GM23338 (cell line): ENCODE results near the gene ANKRD60. TPM values are rescaled to one million over a fixed set of nuclear protein-coding genes. Genes with fewer than 3 reads are reported as not detected.

Experiments
- ATAC-seq: fragments of 200-7000 bp; cut with Tn5 transposase; 3 replicates; pipeline ENCODE4 v1.9.1; 2020
- DNase-seq: peaks from one replicate; pipeline ENCODE4 v3.0.0-alpha.2; 2015; ENCODE audit warnings: low spot score
- H2AFZ ChIP-seq: fragments of 200-600 bp; sonication (generic); 2 replicates; pipeline ENCODE4 v1.8.0; 2016; ENCODE audit warnings: antibody characterized with exemption, mild to moderate bottlenecking, moderate library complexity
- H3F3A ChIP-seq: fragments of 200-600 bp; sonication (generic); replicated peaks from 2 replicates; pipeline ENCODE4 v1.8.0; 2017; ENCODE audit warnings: antibody characterized with exemption, mixed run types, low read depth
- H3K27ac ChIP-seq: fragments of 200-600 bp; sonication (generic); 2 replicates; pipeline ENCODE4 v1.6.1; 2016; ENCODE audit warnings: low read depth
- H3K27me3 ChIP-seq: fragments of 200-600 bp; sonication (generic); 2 replicates; pipeline ENCODE4 v1.8.0; 2016; ENCODE audit warnings: mild to moderate bottlenecking, mixed run types, moderate library complexity; ENCODE audit not compliant: insufficient read depth
- H3K36me3 ChIP-seq: fragments of 200-600 bp; sonication (generic); 2 replicates; pipeline ENCODE4 v1.8.0; 2016; ENCODE audit warnings: mild to moderate bottlenecking; ENCODE audit not compliant: insufficient read depth
- H3K4me1 ChIP-seq: fragments of 200-600 bp; sonication (generic); 2 replicates; pipeline ENCODE4 v1.8.0; 2016; ENCODE audit warnings: mild to moderate bottlenecking, moderate library complexity; ENCODE audit not compliant: insufficient read depth
- H3K4me2 ChIP-seq: fragments of 200-600 bp; sonication (generic); 2 replicates; pipeline ENCODE4 v1.7.1; 2017; ENCODE audit warnings: mixed run types
- H3K4me3 ChIP-seq: fragments of 200-600 bp; sonication (generic); 2 replicates; pipeline ENCODE4 v1.6.1; 2016; ENCODE audit warnings: mixed run types
- H3K79me2 ChIP-seq: fragments of 200-600 bp; sonication (generic); replicated peaks from 2 replicates; pipeline ENCODE4 v1.8.0; 2017; ENCODE audit warnings: mild to moderate bottlenecking; ENCODE audit not compliant: insufficient read depth
- H3K9me2 ChIP-seq: fragments of 200-600 bp; sonication (generic); 2 replicates; pipeline ENCODE4 v1.8.0; 2017; ENCODE audit not compliant: insufficient read depth
- H4K20me1 ChIP-seq: fragments of 200-600 bp; sonication (generic); replicated peaks from 2 replicates; pipeline ENCODE4 v1.8.0; 2017; ENCODE audit warnings: mild to moderate bottlenecking; ENCODE audit not compliant: insufficient read depth
- H3K27ac Mint-ChIP-seq: 2 replicates; pipeline ENCODE4 v1.8.0; 2020; ENCODE audit warnings: inconsistent platforms, mild to moderate bottlenecking, moderate library complexity, mixed read lengths
- H3K27me3 Mint-ChIP-seq: 3 replicates; pipeline ENCODE4 v1.8.0; 2022; ENCODE audit warnings: low read depth, mild to moderate bottlenecking, moderate library complexity, mixed read lengths, inconsistent platforms; ENCODE audit not compliant: insufficient read depth, poor library complexity
- H3K36me3 Mint-ChIP-seq: 3 replicates; pipeline ENCODE4 v1.8.0; 2021; ENCODE audit warnings: low read depth, mild to moderate bottlenecking, inconsistent platforms, moderate library complexity, mixed read lengths
- H3K4me1 Mint-ChIP-seq: 3 replicates; pipeline ENCODE4 v1.8.0; 2020; ENCODE audit warnings: mild to moderate bottlenecking, inconsistent platforms, mixed read lengths
- H3K4me3 Mint-ChIP-seq: 3 replicates; pipeline ENCODE4 v1.8.0; 2021; ENCODE audit warnings: moderate library complexity, mild to moderate bottlenecking, inconsistent platforms, mixed read lengths
- H3K9me3 Mint-ChIP-seq: 3 replicates; pipeline ENCODE4 v1.8.0; 2020; ENCODE audit warnings: moderate library complexity, mild to moderate bottlenecking, inconsistent platforms, mixed read lengths
- CREB1 ChIP-seq: fragments of 250-450 bp; sonication (Bioruptor Pico); IDR thresholded peaks from 2 replicates; pipeline ENCODE4 v1.5.0; 2020; ENCODE audit warnings: low read depth, mild to moderate bottlenecking, moderate library complexity
- CTCF ChIP-seq, 2 experiments: fragments of 200-600 bp in 1 of 2; sonication (generic) in 1 of 2; conservative IDR thresholded peaks; 2 replicates each; pipeline versions ENCODE4 v1.5.1 to v1.6.1; 2016 to 2017; ENCODE audit warnings: antibody characterized with exemption in 2 of 2, low read depth in 2 of 2, mild to moderate bottlenecking in 2 of 2, moderate library complexity in 1 of 2
- ETS1 ChIP-seq: IDR thresholded peaks from 2 replicates; pipeline ENCODE4 v1.6.1; 2016; ENCODE audit warnings: antibody characterized with exemption
- EZH2 ChIP-seq: fragments of 200-600 bp; sonication (generic); IDR thresholded peaks from one replicate; pipeline ENCODE4 v1.8.0; 2017; ENCODE audit warnings: antibody characterized with exemption, mild to moderate bottlenecking, low read depth; ENCODE audit not compliant: unreplicated experiment
- EZH2phosphoT487 ChIP-seq: fragments of 200-600 bp; sonication (generic); IDR thresholded peaks from one replicate; pipeline ENCODE4 v1.8.1; 2018; ENCODE audit warnings: antibody characterized with exemption; ENCODE audit not compliant: unreplicated experiment
- JUNB ChIP-seq: IDR thresholded peaks from one replicate; pipeline ENCODE4 v1.6.1; 2016; ENCODE audit warnings: antibody characterized with exemption; ENCODE audit not compliant: unreplicated experiment
- NANOG ChIP-seq: IDR thresholded peaks from 2 replicates; pipeline ENCODE4 v1.6.1; 2016; ENCODE audit warnings: antibody characterized with exemption, borderline replicate concordance
- POLR2AphosphoS5 ChIP-seq: IDR thresholded peaks from 2 replicates; pipeline ENCODE4 v1.6.1; 2016; ENCODE audit warnings: antibody characterized with exemption, low read depth
- STAT1 ChIP-seq: IDR thresholded peaks from one replicate; pipeline ENCODE4 v1.6.1; 2016; ENCODE audit warnings: antibody characterized with exemption; ENCODE audit not compliant: unreplicated experiment
- ZNF331 ChIP-seq: fragments of 250-450 bp; sonication (Bioruptor Pico); IDR thresholded peaks from 2 replicates; pipeline ENCODE4 v1.5.0; 2020; ENCODE audit warnings: low read depth, mild to moderate bottlenecking, moderate library complexity
- polyA plus RNA-seq: library from polyadenylated mRNA; unstranded; fragments of >200 nt; fragmentation: Nextera tagmentation; extraction: Ambion mirVana; gene quantifications from 2 replicates; pipeline ENCODE4 v1.2.1, GENCODE V29; 2016
- total RNA-seq: library from RNA; depleted of rRNA; stranded (reverse); fragments of >200 nt; shearing (Covaris generic); gene quantifications from 2 replicates; pipeline ENCODE4 v1.2.3, GENCODE V29; 2014

ANKRD60 gene
- total and polyA plus RNA-seq, 2 experiments from 2014 or later = not detected

DNA sequence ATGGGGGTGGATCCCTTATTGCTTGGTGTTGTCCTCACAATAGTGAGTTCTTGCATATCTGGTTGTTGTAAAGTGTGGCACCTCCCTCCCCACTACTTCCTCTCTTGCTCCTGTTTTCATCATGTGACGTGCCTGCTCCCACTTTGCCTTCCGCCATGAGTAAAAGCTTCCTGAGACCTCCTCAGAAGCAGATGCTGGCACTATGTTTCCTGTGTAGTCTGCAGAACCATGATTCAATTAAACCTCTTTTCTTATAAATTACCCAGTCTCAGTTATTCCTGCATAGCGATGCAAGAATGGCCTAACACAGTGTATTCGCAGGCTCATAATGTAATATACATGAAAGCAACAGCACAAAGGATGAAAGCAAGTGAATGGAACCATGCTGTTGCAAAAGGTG lies 28.4 kb upstream of the ANKRD60 start:
- H3K79me2 ChIP-seq = peaks cover 18% of the 10 kb centered on the region; the same call in 1 of the 2 replicates

DNA sequence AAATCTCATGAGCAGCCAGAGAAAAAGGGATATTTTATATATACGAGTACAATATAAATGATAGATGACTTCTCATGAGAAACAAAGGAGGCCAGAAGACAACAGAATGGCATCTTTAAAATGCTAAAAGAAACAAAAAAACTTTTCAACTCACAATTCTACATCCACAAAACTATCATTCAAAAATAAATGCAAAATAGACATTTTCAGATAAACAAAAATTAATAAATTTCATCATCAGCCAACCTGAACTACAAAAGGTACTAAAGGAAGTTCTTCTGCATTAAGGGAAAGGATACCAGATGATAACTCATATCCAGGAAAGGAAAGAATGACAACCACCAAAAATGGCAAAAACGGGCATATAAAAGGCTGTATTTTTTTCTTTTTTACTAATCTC lies 27.9 kb upstream of the ANKRD60 start:
- DNase-seq (no peak), ATAC-seq (no peak)
- peaks cover 4% of the 10 kb centered on the region; the same call in 2 of the 3 replicates for H3K36me3 Mint-ChIP-seq
- H3K9me3 Mint-ChIP-seq = no peaks in the 10 kb centered on the region
- no peaks in the 10 kb centered on the region for H3K27me3 ChIP-seq
- H3K27me3 Mint-ChIP-seq = no peaks in the 10 kb centered on the region
- peaks cover 19% of the 10 kb centered on the region for H3K4me1 Mint-ChIP-seq
- H3F3A ChIP-seq = no peaks in the 10 kb centered on the region
- H3K4me1 ChIP-seq = peaks cover 27% of the 10 kb centered on the region; the same call in 1 of the 2 replicates
- H3K4me2 ChIP-seq = 0 out of 2 replicates have a peak overlapping the region, but pooled peaks have one; percentile 24
- peaks cover 18% of the 10 kb centered on the region; the same call in 1 of the 2 replicates for H3K79me2 ChIP-seq
- 0 out of 2 replicates have a peak, but pooled peaks cover 4% of the 10 kb centered on the region for H4K20me1 ChIP-seq
- H3K27ac Mint-ChIP-seq = no peak overlapping the region
- no peak overlapping the region for H2AFZ ChIP-seq
- no peaks in the 10 kb centered on the region for H3K9me2 ChIP-seq
- H3K27ac ChIP-seq = no peak overlapping the region
- H3K4me3 ChIP-seq = no peak overlapping the region
- H3K4me3 Mint-ChIP-seq = no peak overlapping the region
- no peaks in the 10 kb centered on the region for H3K36me3 ChIP-seq
- no peak for TF ChIP-seq POLR2AphosphoS5
- no peak for TF ChIP-seq EZH2
- TF ChIP-seq CTCF (conservative IDR thresholded peaks at IDR 0.05; ENCODE audit: low read depth in 2 of 2) = no peak
- TF ChIP-seq NANOG = no peak
- no peak for TF ChIP-seq STAT1
- no peak for TF ChIP-seq ZNF331 (CRISPR knock-in tag)
- TF ChIP-seq CREB1 = no peak
- no peak for TF ChIP-seq JUNB
- no peak for TF ChIP-seq ETS1

More for the DNA sequence above, 28.4 kb upstream of the ANKRD60 start:
- no peak overlapping the region for H3K4me3 Mint-ChIP-seq
- TF ChIP-seq JUNB (no peak), CTCF (conservative IDR thresholded peaks at IDR 0.05; ENCODE audit: low read depth in 2 of 2) (no peak), EZH2phosphoT487 (no peak), ZNF331 (CRISPR knock-in tag) (no peak), POLR2AphosphoS5 (no peak), EZH2 (no peak)
- no peak; the same call in 1 of the 3 replicates for ATAC-seq
- Histone ChIP-seq H3K27ac (no peak overlapping the region), H3K4me3 (no peak overlapping the region), H3K27me3 (no peaks in the 10 kb centered on the region), H3K4me1 (peaks cover 27% of the 10 kb centered on the region; the same call in 1 of the 2 replicates), H3K36me3 (peaks cover under 1% of the 10 kb centered on the region; the same call in 1 of the 2 replicates), H3K4me2 (0 out of 2 replicates have a peak overlapping the region, but pooled peaks have one; percentile 24), H2AFZ (no peak overlapping the region), H3K9me2 (no peaks in the 10 kb centered on the region), H4K20me1 (0 out of 2 replicates have a peak, but pooled peaks cover 4% of the 10 kb centered on the region), H3F3A (no peaks in the 10 kb centered on the region)
- no peaks in the 10 kb centered on the region for H3K27me3 Mint-ChIP-seq
- peaks cover 19% of the 10 kb centered on the region for H3K4me1 Mint-ChIP-seq
- H3K36me3 Mint-ChIP-seq = peaks cover 4% of the 10 kb centered on the region; the same call in 2 of the 3 replicates
- peak overlapping the region; percentile 20; the same call in 1 of the 2 replicates for H3K27ac Mint-ChIP-seq
- DNase-seq = peak; percentile 31
- no peaks in the 10 kb centered on the region for H3K9me3 Mint-ChIP-seq
